ENCODE results near the gene CNPY2.

DNA sequence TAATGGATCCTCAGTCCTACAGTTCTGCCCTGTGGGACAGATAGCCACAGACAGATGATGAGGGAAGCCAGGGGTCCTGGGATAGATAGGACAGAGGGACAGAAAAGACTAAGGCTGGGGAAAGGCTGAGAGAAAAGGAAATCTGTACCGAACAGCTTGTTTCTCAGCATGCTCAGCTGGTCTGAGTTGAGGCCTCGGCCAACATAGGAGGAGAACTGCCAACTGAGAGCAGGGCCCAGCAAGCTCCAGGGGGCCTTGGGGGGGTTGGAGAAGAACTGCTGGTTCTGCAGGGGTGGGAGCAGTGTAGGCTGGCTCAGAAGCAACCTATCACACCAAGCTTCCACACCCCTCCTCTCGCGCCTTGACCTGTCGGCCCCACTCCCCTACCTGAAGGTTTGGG lies 33.0 kb upstream of the CNPY2 start:
- TF ChIP-seq CTCF (IDR thresholded peaks at IDR 0.05; ENCODE audit: insufficient read depth, low read length, poor library complexity, severe bottlenecking) (no peak), EZH2phosphoT487 (conservative IDR thresholded peaks at IDR 0.05; ENCODE audit: low read length) (no peak)
